NOMO-1 (cell line): ENCODE data around the gene ZBTB26.
"Not testable (repeated sequence)": the region's sequence is repeated elsewhere in the genome, so short reads cannot be mapped to it uniquely, and the experiment has no call there.

Source experiments
- DNase-seq, 2 experiments: peaks; one replicate each; lab custom pipeline; 2025; ENCODE audit not compliant: unreplicated experiment in 2 of 2; lab: John Stamatoyannopoulos, UW

The ZBTB26 gene

DNA sequence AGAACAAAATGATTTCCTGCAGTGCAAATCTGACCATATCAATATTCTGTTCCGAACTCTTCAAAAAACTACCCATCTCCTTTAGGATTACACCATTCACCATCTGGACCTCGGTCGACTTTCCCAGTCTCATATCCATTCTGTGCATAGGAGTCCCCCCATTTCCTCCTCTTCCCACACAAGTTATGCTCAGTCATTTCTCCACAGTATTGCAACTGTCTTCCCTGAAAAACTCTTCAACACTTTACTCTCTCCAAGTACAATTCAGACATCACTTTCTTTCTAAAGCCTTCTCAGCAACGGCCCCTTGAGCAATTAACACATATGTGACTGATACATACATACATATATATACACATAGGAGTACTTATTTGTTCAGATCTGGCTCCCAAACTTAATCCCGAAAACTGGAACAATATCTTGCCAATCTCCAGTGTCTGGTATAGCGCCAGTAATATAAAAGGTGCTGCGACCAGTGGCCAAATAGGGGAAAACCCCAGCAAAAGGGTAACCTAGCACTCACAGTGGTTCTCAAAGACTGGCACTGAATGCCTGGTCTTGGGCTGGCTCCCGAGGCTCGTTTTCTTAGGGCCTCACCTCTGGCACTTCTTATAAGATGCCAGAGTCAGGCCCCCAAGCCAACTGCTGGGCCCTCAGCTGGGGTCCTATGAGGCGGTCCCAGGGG is 629 bp downstream of the ZBTB26 start:
- DNase-seq: peak; percentile 23 to 40

DNA sequence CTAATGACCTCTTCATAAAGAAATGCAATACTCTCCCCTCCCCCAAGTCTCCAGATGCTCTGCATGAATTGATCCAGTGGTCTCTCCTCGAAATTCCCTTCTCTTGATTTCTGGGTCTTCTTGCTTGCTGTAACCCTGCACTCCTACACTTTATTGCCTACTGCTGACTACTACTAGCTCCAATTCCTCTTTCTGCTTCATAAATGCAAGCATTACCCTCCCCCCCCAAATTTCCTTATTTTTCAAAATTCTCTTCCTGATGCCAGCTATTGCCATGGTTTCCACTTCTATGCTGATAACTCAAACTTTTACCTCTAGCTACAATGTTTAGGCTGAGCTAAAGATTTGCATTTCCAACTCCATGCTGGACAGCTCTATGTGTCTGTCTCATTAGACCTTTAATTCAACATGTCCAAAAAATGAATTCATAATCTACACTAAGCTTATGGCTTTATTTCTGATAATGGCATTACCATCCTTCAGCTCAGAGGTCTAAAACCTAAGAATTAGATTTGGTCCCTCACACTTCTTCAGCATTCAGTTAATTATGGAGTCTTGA is 1.4 kb downstream of the ZBTB26 start:
- DNase-seq: no peak

GRCh38 chr9:122923947-122924346 is 7.4 kb downstream of the ZBTB26 start:
- no peak for DNase-seq

GRCh38 chr9:122922713-122923112 is 8.6 kb downstream of the ZBTB26 start:
- DNase-seq: no peak

GRCh38 chr9:122918310-122918709 is 13.0 kb downstream of the ZBTB26 start:
- DNase-seq: no peak

GRCh38 chr9:122912964-122913673 is 18.2 kb downstream of the ZBTB26 start, which contains the start of gene ZBTB6:
ZBTB6 (minus strand) TSS chr9:122913323; CDS start chr9:122912072, 1,251 bp downstream.
- DNase-seq: peak; percentile 67 to 71

DNA sequence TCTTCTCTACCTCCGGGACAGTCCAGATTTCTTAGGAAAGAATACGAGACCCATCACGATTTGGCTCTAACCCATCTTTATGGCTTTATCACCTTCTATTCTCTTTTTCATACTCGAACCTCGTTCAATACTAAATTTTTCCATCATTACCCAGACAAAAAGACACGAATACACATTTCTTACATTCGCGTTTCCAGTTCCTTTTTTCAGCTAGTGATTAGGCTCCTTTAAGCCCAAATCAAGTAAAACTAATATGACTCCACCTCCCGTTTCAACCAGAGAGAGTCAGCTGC is 18.7 kb downstream of the ZBTB26 start:
- no peak for DNase-seq

- DNase-seq: not testable (repeated sequence)
Measured at GRCh38 chr9:122906122-122906521, 25.2 kb downstream of the ZBTB26 start.

GRCh38 chr9:122904823-122905710 is 26.2 kb downstream of the ZBTB26 start, which contains the start of gene RC3H2:
RC3H2 (minus strand) TSS chr9:122905359; CDS start chr9:122897509, 7,850 bp downstream.
- peak; percentile 96 to 97 for DNase-seq

- peak in 1 of 2 experiments; percentile 22 for DNase-seq
Measured at GRCh38 chr9:122904466-122904822, 26.9 kb downstream of the ZBTB26 start.

DNA sequence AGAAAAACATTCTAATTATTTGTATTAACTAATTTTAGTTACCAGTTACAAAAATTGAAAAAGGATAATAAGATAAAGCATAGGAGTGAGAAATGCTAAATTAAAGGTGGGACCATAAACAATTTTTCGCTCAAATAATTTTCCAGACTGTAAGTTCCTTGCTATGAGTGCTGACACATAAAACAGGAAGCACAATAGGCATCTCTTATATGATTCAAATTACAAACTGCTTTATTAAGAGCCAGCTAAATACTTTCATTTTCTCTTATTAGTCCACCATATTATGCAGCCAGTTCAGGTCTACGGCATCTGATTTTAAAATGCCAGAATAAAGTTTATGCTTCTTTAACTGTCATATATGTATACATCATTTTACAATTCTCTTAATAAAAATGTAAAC is 30.5 kb downstream of the ZBTB26 start:
- no peak for DNase-seq

DNA sequence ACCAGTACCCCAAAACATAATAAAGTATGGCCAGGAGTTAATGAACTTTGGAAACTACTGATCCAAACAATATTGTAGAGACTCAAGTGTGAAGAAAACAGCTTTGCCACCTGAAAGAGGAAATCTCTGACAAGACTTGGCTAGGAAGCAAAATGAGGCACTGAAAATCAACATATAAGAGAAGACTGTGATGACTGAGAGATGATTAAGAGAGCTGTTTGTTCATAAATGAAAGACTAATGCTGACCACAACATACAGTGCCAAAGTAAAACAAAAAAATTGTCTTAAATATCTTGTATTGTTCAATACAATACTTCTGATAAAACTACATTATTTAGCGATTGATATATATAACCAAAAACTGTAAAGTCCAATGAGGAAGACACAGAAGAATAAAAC is 33.3 kb downstream of the ZBTB26 start:
- no peak for DNase-seq

DNA sequence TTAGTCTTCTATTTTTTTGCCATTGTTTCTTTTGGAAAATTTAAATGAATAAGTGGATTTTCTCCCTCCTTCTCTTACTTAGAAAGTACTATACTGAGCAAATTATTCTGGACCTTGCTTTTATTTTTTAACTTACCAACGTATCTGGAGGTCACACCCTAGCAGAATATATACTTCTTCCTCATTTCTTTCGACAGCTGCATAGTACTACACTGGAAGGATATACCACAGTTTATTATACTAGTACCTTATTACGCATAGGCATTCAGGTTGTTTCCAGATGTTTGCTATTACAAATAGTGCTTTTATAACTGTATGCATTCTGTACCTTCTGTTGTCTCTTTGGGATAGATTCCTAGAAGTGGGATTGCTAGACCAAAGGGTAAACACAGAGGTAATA is 42.8 kb downstream of the ZBTB26 start:
- DNase-seq: no peak

- DNase-seq: no peak
Measured at GRCh38 chr9:122883125-122883524, 48.2 kb downstream of the ZBTB26 start.

DNA sequence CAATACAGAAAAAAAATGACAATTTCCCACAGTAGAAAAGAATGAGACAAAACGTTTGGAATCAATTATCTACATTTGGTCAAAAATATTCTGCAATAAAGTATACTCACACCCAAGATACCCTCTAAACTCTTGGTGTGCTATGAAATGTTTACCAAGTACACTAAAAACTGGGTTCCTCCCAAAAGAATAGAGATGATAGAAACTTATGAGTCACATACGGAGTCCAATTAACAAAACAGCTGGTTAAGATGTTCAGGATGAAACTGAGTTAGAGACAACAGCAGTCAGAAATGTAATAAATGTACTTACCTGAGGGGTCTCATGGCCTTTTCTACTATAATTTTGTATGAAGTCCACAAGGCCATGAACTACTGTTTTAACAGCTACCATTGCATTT is 51.9 kb downstream of the ZBTB26 start:
- DNase-seq: no peak

GRCh38 chr9:122875523-122875922 is 55.8 kb downstream of the ZBTB26 start:
- no peak for DNase-seq

DNA sequence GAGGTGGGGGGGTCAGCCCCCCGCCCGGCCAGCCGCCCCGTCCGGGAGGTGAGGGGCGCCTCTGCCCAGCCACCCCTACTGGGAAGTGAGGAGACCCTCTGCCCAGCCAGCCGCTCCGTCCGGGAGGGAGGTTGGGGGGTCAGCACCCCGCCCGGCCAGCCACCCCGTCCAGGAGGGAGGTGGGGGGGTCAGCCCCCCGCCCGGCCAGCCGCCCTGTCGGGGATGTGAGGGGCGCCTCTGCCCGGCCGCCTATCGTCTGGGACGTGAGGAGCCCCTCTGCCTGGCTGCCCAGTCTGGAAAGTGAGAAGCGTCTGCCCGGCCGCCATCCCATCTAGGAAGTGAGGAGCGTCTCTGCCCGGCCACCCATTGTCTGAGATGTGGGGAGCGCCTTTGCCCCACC is 64.0 kb downstream of the ZBTB26 start:
- DNase-seq: not testable (repeated sequence)

DNA sequence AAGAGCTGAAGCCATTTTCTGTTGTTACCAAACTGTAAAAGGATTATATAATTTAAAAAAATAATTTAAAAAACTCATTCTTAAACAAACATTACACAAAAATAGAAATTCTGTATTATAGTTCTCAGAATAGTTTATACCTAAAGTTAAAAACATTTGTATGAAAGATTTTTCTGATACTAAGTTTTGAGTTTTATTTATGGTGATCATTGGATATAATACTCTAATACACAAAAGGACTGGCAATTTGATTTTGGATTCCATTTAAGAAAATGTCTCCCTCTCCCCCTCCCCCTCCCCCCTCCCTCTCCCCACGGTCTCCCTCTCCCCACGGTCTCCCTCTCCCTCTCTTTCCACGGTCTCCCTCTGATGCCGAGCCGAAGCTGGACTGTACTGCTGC is 65.2 kb downstream of the ZBTB26 start:
- no peak for DNase-seq
